Endothelial cell of umbilical vein (primary cell): Measurements from ENCODE around the gene SIGLEC10. TPM values are rescaled to one million over a fixed set of nuclear protein-coding genes. Genes with fewer than 3 reads are reported as not detected.
"Not testable (repeated sequence)": the region's sequence is repeated elsewhere in the genome, so short reads cannot be mapped to it uniquely, and the experiment has no call there.

Experiments
- BruUV-seq: library from RNA; stranded (reverse); fragments of 400-500 nt; replicated peaks from 2 replicates; lab custom pipeline; 2021; lab: Mats Ljungman, UMichigan
- CTCF ChIA-PET: fragments of 300-600, 350-600 bp; sonication (Branson Sonifier 250); formaldehyde crosslinking; loops from one replicate; lab custom pipeline; 2021; ENCODE audit warnings: antibody characterized with exemption, inconsistent platforms; lab: Charles Lee
- POLR2A ChIA-PET: fragments of 300-600, 350-600 bp; sonication (Branson Sonifier 250); formaldehyde crosslinking; loops from one replicate; lab custom pipeline; 2021; ENCODE audit warnings: antibody characterized with exemption, inconsistent platforms; lab: Charles Lee
- DNase-seq: peaks from one replicate; pipeline ENCODE4 v3.0.0-alpha.2; 2011; ENCODE audit warnings: low read depth, low spot score
- FAIRE-seq: peaks from 2 replicates; lab custom pipeline; 2011; peaks lifted over from hg19 to GRCh38; lab: Jason Lieb, UNC
- H2AFZ ChIP-seq: 2 replicates; pipeline ENCODE4 v1.6.0; 2012; ENCODE audit warnings: low read depth, low read length, control low read depth, inconsistent platforms
- H3K27ac ChIP-seq: 2 replicates; pipeline ENCODE4 v1.5.1; 2011; ENCODE audit warnings: low read depth, mild to moderate bottlenecking, control low read depth, low read length, moderate library complexity; ENCODE audit not compliant: insufficient read depth
- H3K27me3 ChIP-seq, 2 experiments: 2 replicates each; pipeline versions ENCODE4 v1.6.0 to v1.6.1; 2011; ENCODE audit warnings: low read length in 2 of 2, mixed read lengths in 1 of 2; ENCODE audit not compliant: control insufficient read depth in 2 of 2, insufficient read depth in 2 of 2
- H3K36me3 ChIP-seq, 2 experiments: 2 replicates in 1 of 2; 3 replicates in 1 of 2; pipeline ENCODE4 v1.5.1; 2011; ENCODE audit warnings: low read length in 2 of 2, mild to moderate bottlenecking in 1 of 2, moderate library complexity in 1 of 2; ENCODE audit not compliant: control insufficient read depth in 2 of 2, insufficient read depth in 2 of 2; ENCODE audit errors: extremely low read depth in 1 of 2
- H3K4me1 ChIP-seq: 3 replicates; pipeline ENCODE4 v1.5.1; 2011; ENCODE audit warnings: mild to moderate bottlenecking, low read length; ENCODE audit not compliant: control insufficient read depth, insufficient read depth; ENCODE audit errors: extremely low read depth
- H3K4me2 ChIP-seq: 2 replicates; pipeline ENCODE4 v1.6.1; 2011; ENCODE audit warnings: low read length, control low read depth, mixed read lengths; ENCODE audit not compliant: insufficient read depth
- H3K4me3 ChIP-seq, 3 experiments: fragments of 200-600 bp in 1 of 3; sonication (generic), shearing (Covaris generic) in 1 of 3; replicated peaks in 1 of 3; 2 replicates each; pipeline ENCODE4 v1.5.1; 2011 to 2016; ENCODE audit warnings: control low read depth in 3 of 3, low read length in 3 of 3, mild to moderate bottlenecking in 2 of 3, inconsistent platforms in 1 of 3, low read depth in 1 of 3, moderate library complexity in 1 of 3; ENCODE audit not compliant: insufficient read depth in 1 of 3
- H3K79me2 ChIP-seq: 2 replicates; pipeline ENCODE4 v1.6.0; 2012; ENCODE audit warnings: low read length, inconsistent platforms; ENCODE audit not compliant: control insufficient read depth, insufficient read depth
- H3K9ac ChIP-seq: replicated peaks from 2 replicates; pipeline ENCODE3; 2011; ENCODE audit warnings: low read length, control low read depth; ENCODE audit not compliant: insufficient read depth; ENCODE audit errors: extremely low read depth
- H3K9me1 ChIP-seq: replicated peaks from 3 replicates; pipeline ENCODE4 v1.6.0; 2011; ENCODE audit warnings: mild to moderate bottlenecking, low read length; ENCODE audit not compliant: control insufficient read depth, insufficient read depth; ENCODE audit errors: extremely low read depth
- H3K9me3 ChIP-seq: replicated peaks from 2 replicates; pipeline ENCODE4 v1.5.1; 2012; ENCODE audit warnings: low read length, inconsistent platforms; ENCODE audit not compliant: control insufficient read depth, insufficient read depth
- H4K20me1 ChIP-seq: replicated peaks from 2 replicates; pipeline ENCODE3; 2011; ENCODE audit warnings: mild to moderate bottlenecking, low read length; ENCODE audit not compliant: control insufficient read depth, insufficient read depth; ENCODE audit errors: extremely low read depth
- EZH2 ChIP-seq: IDR thresholded peaks from 2 replicates; pipeline ENCODE4 v1.6.1; 2012; ENCODE audit warnings: borderline replicate concordance, low read depth, mild to moderate bottlenecking, moderate library complexity, low read length, inconsistent platforms; ENCODE audit not compliant: severe bottlenecking
- GATA2 ChIP-seq: IDR thresholded peaks from 2 replicates; pipeline ENCODE4 v1.7.0; 2011; ENCODE audit warnings: low read depth, mild to moderate bottlenecking, moderate library complexity, mixed read lengths, low read length; ENCODE audit not compliant: insufficient read length, insufficient read depth
- JUN ChIP-seq: IDR thresholded peaks from 2 replicates; pipeline ENCODE4 v1.6.1; 2011; ENCODE audit warnings: borderline replicate concordance, low read depth; ENCODE audit not compliant: insufficient read length, insufficient read depth
- POLR2A ChIP-seq: IDR thresholded peaks from 2 replicates; pipeline ENCODE4 v1.6.1; 2012; ENCODE audit warnings: low read depth, mild to moderate bottlenecking, control low read depth, low read length
- dilution Hi-C: fragments of 300-500 bp; cut with MboI; formaldehyde crosslinking; loops from one replicate; pipeline ENCODE4 v1.15.0; 2019; ENCODE audit warnings: low sequenced_read_pairs; ENCODE audit not compliant: extremely low pct_ligation_motif_present
- intact Hi-C: fragments of 100-400 bp; cut with micrococcal nuclease; formaldehyde crosslinking; loops from one replicate; pipeline ENCODE4 v1.10.0; 2022
- polyA plus RNA-seq, 4 experiments: library from polyadenylated mRNA; depleted of rRNA in 3 of 4; stranded (reverse) in 3 of 4; unstranded in 1 of 4; fragments of >200 nt; gene quantifications; 2 replicates each; pipeline versions ENCODE4 v1.2.1 to v1.2.3, GENCODE V29; 2011 to 2012; ENCODE audit warnings: missing spikeins in 1 of 4
- total RNA-seq: library from RNA; stranded (reverse); gene quantifications from 2 replicates; pipeline ENCODE4 v1.2.3, GENCODE V29; 2021
- TF ChIP-seq, protein P1 (sequence below), 2 donors: IDR thresholded peaks; 1 replicate in 1 of 2; 2 replicates in 1 of 2; pipeline ENCODE4 v1.5.1; 2011; ENCODE audit warnings: low read length in 2 of 2, mild to moderate bottlenecking in 2 of 2, moderate library complexity in 2 of 2, control low read depth in 1 of 2, inconsistent platforms in 1 of 2, low read depth in 1 of 2; ENCODE audit not compliant: insufficient read depth in 1 of 2; ENCODE audit errors: extremely low read depth in 1 of 2
- TF ChIP-seq, protein P2 (sequence below): IDR thresholded peaks from 2 replicates; pipeline ENCODE4 v1.6.1; 2011; ENCODE audit not compliant: insufficient read depth, insufficient read length

The SIGLEC10 gene
- total and polyA plus RNA-seq, 2 donors (not counting 3 experiments of a cell fraction or from before 2014, with no cell fraction given), result not detected

DNA sequence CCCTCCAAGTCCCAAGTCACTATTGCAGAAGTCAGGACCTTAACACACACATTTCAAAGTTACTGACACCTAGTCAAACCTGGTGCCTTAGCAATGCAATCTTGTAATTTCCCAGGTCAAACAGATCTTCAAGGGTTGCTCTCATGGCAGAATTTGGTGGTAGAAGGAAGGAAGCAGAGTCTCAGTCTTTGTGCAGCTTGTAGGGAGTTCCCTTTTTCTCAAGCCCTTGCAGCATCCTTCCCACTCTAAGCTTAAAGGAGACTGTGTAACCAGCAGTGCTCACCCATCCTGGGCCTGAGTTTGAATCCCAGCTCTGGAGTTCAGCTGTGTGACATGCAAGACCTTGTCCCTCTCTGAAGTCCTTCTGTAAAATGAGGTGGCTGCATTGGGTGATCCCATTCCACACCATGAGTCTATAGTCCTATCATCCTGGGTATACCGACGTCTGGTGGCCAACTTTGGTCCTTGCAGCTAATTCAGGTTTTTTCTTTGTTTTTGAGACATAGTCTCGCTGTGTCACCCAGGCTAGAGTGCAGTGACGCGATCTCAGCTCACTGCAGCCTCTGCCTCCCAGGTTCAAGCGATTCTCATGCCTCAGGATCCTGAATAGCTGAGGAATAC is 9.8 kb downstream of the SIGLEC10 start:
- H2AFZ ChIP-seq, result no peak overlapping the region
- CTCF ChIA-PET, result interaction anchor here (0.7 to 2.4 kb wide), 7 partner anchors 10 to 253 kb away, joined by 3 to 17 read pairs (median 3); partner anchors contain the start of gene SIGLEC10
- intact Hi-C loops (no loop called here), dilution Hi-C loops (no loop called here)
- POLR2A ChIA-PET, result no interaction called here
- H3K36me3 ChIP-seq, result no peaks in the 10 kb centered on the region
- H3K4me3 ChIP-seq, result no peak overlapping the region
- H3K27ac ChIP-seq, result no peak overlapping the region
- no peaks in the 10 kb centered on the region for H3K27me3 ChIP-seq
- DNase-seq (peak; percentile 27), FAIRE-seq (no peak)
- no peaks in the 10 kb centered on the region for H3K79me2 ChIP-seq
- H3K9me1 ChIP-seq, result no peaks in the 10 kb centered on the region
- H4K20me1 ChIP-seq, result no peaks in the 10 kb centered on the region
- TF ChIP-seq EZH2, result no peak
- TF ChIP-seq, protein P1, sequence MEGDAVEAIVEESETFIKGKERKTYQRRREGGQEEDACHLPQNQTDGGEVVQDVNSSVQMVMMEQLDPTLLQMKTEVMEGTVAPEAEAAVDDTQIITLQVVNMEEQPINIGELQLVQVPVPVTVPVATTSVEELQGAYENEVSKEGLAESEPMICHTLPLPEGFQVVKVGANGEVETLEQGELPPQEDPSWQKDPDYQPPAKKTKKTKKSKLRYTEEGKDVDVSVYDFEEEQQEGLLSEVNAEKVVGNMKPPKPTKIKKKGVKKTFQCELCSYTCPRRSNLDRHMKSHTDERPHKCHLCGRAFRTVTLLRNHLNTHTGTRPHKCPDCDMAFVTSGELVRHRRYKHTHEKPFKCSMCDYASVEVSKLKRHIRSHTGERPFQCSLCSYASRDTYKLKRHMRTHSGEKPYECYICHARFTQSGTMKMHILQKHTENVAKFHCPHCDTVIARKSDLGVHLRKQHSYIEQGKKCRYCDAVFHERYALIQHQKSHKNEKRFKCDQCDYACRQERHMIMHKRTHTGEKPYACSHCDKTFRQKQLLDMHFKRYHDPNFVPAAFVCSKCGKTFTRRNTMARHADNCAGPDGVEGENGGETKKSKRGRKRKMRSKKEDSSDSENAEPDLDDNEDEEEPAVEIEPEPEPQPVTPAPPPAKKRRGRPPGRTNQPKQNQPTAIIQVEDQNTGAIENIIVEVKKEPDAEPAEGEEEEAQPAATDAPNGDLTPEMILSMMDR (IDR thresholded peaks at IDR 0.05; ENCODE audit: extremely low read depth in 1 of 2, insufficient read depth in 1 of 2, low read depth in 1 of 2, low read length in 2 of 2), result peak; percentile 13 to 38
- no peaks in the 10 kb centered on the region for H3K4me1 ChIP-seq
- no TSS peak for BruUV-seq
- no peak overlapping the region for H3K9ac ChIP-seq
- no peak overlapping the region for H3K4me2 ChIP-seq
- no peaks in the 10 kb centered on the region for H3K9me3 ChIP-seq

DNA sequence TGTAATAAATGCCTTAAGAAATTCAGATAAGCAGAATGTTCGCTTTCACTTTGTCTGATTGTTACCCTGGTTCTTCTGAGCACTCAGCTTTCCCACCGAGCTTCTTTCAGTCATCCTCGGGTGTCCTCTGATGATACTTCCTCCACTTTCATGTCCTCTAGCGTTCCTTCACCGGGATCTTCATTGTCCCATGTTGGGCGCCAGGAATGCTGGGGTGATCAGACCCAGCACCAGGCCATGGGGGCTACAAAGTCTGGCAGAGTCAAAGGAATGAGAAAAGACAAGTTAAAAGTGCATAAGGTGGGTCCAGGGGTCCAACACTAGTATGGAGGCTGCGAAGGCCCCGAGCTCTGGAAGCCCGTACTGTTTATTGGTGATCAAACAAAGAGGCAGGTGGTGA is 15.3 kb downstream of the SIGLEC10 start:
- Histone ChIP-seq H3K36me3 (no peaks in the 10 kb centered on the region), H2AFZ (no peak overlapping the region), H3K4me3 (no peak overlapping the region), H3K9me1 (no peaks in the 10 kb centered on the region), H3K4me2 (no peak overlapping the region), H3K9me3 (no peaks in the 10 kb centered on the region), H3K27me3 (no peaks in the 10 kb centered on the region), H3K9ac (no peak overlapping the region), H3K27ac (no peak overlapping the region), H3K79me2 (no peaks in the 10 kb centered on the region), H3K4me1 (no peaks in the 10 kb centered on the region), H4K20me1 (no peaks in the 10 kb centered on the region)
- FAIRE-seq, result no peak
- ChIA-PET POLR2A (no interaction called here), CTCF (no interaction called here)
- DNase-seq, result no peak
- BruUV-seq, result no TSS peak
- dilution Hi-C loops (no loop called here), intact Hi-C loops (no loop called here)
- TF ChIP-seq, protein P2, sequence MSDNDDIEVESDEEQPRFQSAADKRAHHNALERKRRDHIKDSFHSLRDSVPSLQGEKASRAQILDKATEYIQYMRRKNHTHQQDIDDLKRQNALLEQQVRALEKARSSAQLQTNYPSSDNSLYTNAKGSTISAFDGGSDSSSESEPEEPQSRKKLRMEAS, result no peak
- TF ChIP-seq GATA2 (no peak), JUN (no peak), POLR2A (no peak)

DNA sequence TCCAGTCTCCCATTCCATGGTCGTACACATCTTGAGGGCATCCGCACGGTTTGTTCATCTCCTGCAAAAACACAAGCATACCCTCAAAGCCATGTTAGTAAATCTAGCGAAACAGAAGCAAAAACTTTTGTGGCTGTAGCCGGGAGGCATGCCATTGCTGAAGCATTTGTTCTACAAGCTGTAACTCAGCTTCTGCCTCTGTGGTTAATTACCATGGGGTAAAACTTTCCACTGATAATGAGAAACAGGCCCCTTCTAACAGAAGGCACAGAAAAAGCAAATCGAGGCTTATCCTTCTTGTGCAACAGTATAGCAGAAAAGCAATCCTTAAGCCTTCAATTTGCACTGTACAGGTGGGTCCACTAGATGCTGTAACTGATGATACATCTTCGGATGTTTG is 17.5 kb downstream of the SIGLEC10 start:
- H3K9me1 ChIP-seq, H2AFZ ChIP-seq, POLR2A ChIA-PET, FAIRE-seq, H3K9ac ChIP-seq, H3K4me1 ChIP-seq, intact Hi-C loops, H3K4me3 ChIP-seq, DNase-seq, H3K27me3 ChIP-seq, dilution Hi-C loops, BruUV-seq, H3K9me3 ChIP-seq, H3K27ac ChIP-seq, H3K36me3 ChIP-seq, H3K4me2 ChIP-seq, H4K20me1 ChIP-seq, H3K79me2 ChIP-seq: not testable (repeated sequence)
- CTCF ChIA-PET, result interaction anchor here (0.9 kb wide), 1 partner anchor 22 kb away, joined by 3 read pairs; no protein-coding TSS in a partner anchor
